Lower lobe of right lung (tissue), 2 donors: ENCODE measurements around the gene LHFPL4. TPM values are rescaled to one million over a fixed set of nuclear protein-coding genes. Genes with fewer than 3 reads are reported as not detected.

Experiments used
- ATAC-seq, 2 donors: fragments of 200-7000 bp; cut with Tn5 transposase; one replicate each; pipeline ENCODE4 v1.9.1; 2020 to 2022; ENCODE audit warnings: mild to moderate bottlenecking in 2 of 2, moderate library complexity in 2 of 2
- DNase-seq: peaks from one replicate; pipeline ENCODE4 v3.0.0-alpha.2; 2020
- H3K27ac ChIP-seq: fragments of 200-600 bp; one replicate; pipeline ENCODE4 v1.8.0; 2022
- H3K27me3 ChIP-seq: fragments of 200-600 bp; one replicate; pipeline ENCODE4 v1.8.0; 2022; ENCODE audit warnings: low read depth
- H3K36me3 ChIP-seq: fragments of 200-600 bp; one replicate; pipeline ENCODE4 v1.8.0; 2022; ENCODE audit warnings: mild to moderate bottlenecking
- H3K4me1 ChIP-seq: fragments of 200-600 bp; one replicate; pipeline ENCODE4 v1.8.0; 2022
- H3K4me3 ChIP-seq: fragments of 200-600 bp; one replicate; pipeline ENCODE4 v1.8.0; 2022; ENCODE audit warnings: mild to moderate bottlenecking
- H3K9me3 ChIP-seq: fragments of 200-600 bp; one replicate; pipeline ENCODE4 v1.8.0; 2022
- intact Hi-C: fragments of 100-400 bp; cut with DNase I; formaldehyde crosslinking; loops from one replicate; pipeline ENCODE4 v1.11.0; 2022
- total RNA-seq: library from RNA; stranded (reverse); fragmentation: NEBNext Ultra II Directional; extraction: Animal tissue kit (Norgen Biotek cat#: 25700); gene quantifications from one replicate; pipeline ENCODE4 v1.2.1, GENCODE V29; 2021
- TF ChIP-seq, protein P1 (sequence below): fragments of 200-600 bp; IDR thresholded peaks from one replicate; pipeline ENCODE4 v1.8.0; 2022; ENCODE audit warnings: antibody characterized with exemption, mild to moderate bottlenecking
- donor health status: DM: no; HTN: yes; CAD: no; lungs with severe emphysema.

Gene LHFPL4
- total RNA-seq, 1 donor from 2014 or later = not detected

DNA sequence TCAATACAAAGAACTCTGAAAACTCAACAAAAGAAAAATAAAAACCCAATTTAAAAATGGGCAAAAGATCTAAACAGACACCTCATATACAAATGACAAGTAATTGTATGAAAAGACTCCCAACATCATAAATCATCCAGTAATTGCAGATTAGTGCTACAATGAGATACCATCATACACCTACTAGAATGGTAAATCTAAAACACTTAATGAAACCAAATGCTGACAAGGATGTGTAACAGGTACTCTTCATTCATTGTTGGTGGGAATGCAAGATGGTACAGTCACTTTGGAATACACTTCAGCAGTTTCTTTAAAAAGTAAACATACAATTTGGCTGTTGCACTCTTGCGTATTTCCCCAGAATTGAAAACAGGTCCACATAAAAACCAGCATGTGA is 68.4 kb downstream of the LHFPL4 start:
- ATAC-seq (no peak), DNase-seq (no peak)
- Histone ChIP-seq H3K4me1 (no peaks in the 10 kb centered on the region), H3K9me3 (no peaks in the 10 kb centered on the region), H3K36me3 (peaks cover 34% of the 10 kb centered on the region), H3K4me3 (no peak overlapping the region), H3K27me3 (no peaks in the 10 kb centered on the region), H3K27ac (no peak overlapping the region)
- TF ChIP-seq, protein P1, sequence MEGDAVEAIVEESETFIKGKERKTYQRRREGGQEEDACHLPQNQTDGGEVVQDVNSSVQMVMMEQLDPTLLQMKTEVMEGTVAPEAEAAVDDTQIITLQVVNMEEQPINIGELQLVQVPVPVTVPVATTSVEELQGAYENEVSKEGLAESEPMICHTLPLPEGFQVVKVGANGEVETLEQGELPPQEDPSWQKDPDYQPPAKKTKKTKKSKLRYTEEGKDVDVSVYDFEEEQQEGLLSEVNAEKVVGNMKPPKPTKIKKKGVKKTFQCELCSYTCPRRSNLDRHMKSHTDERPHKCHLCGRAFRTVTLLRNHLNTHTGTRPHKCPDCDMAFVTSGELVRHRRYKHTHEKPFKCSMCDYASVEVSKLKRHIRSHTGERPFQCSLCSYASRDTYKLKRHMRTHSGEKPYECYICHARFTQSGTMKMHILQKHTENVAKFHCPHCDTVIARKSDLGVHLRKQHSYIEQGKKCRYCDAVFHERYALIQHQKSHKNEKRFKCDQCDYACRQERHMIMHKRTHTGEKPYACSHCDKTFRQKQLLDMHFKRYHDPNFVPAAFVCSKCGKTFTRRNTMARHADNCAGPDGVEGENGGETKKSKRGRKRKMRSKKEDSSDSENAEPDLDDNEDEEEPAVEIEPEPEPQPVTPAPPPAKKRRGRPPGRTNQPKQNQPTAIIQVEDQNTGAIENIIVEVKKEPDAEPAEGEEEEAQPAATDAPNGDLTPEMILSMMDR = no peak
- intact Hi-C loops = no loop called here

GRCh38 chr3:9480265-9480664 is 73.4 kb downstream of the LHFPL4 start:
- TF ChIP-seq, protein P1 = no peak
- H3K4me1 ChIP-seq = no peaks in the 10 kb centered on the region
- ATAC-seq (no peak), DNase-seq (no peak)
- H3K4me3 ChIP-seq = no peak overlapping the region
- no peaks in the 10 kb centered on the region for H3K9me3 ChIP-seq
- peaks cover 80% of the 10 kb centered on the region for H3K36me3 ChIP-seq
- no peaks in the 10 kb centered on the region for H3K27me3 ChIP-seq
- H3K27ac ChIP-seq = no peak overlapping the region
- intact Hi-C loops = no loop called here

DNA sequence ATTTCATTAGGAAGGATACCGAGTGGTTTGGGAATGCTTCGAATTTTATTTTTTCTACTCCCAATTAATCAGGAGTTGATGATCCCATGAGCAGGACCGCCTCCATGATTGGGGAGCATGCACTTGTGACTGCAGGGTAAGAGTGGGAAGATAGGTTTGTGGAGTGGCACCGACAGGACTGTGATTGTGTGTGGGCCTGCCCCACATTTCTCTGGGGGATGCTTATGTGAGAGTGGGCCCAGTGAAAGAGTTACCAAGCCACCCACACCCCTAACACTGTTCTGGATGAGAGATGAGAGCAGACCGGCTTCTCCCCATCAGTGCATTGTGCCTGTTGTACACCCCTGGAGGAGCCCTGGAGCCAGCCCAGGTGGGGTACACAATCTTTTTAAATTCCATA is 76.7 kb downstream of the LHFPL4 start:
- DNase-seq = no peak
- no peak overlapping the region for H3K4me3 ChIP-seq
- intact Hi-C loops = no loop called here
- no peak overlapping the region for H3K27ac ChIP-seq
- H3K27me3 ChIP-seq = no peaks in the 10 kb centered on the region
- ATAC-seq = no peak
- peaks cover 97% of the 10 kb centered on the region for H3K36me3 ChIP-seq
- H3K9me3 ChIP-seq = no peaks in the 10 kb centered on the region
- TF ChIP-seq, protein P1 = no peak
- no peaks in the 10 kb centered on the region for H3K4me1 ChIP-seq

GRCh38 chr3:9474482-9474881 is 79.1 kb downstream of the LHFPL4 start:
- Histone ChIP-seq H3K27ac (no peak overlapping the region), H3K36me3 (peaks cover 100% of the 10 kb centered on the region), H3K27me3 (no peaks in the 10 kb centered on the region), H3K9me3 (no peaks in the 10 kb centered on the region), H3K4me1 (no peaks in the 10 kb centered on the region), H3K4me3 (no peak overlapping the region)
- ATAC-seq (no peak), DNase-seq (no peak)
- intact Hi-C loops = no loop called here
- TF ChIP-seq, protein P1 = no peak

DNA sequence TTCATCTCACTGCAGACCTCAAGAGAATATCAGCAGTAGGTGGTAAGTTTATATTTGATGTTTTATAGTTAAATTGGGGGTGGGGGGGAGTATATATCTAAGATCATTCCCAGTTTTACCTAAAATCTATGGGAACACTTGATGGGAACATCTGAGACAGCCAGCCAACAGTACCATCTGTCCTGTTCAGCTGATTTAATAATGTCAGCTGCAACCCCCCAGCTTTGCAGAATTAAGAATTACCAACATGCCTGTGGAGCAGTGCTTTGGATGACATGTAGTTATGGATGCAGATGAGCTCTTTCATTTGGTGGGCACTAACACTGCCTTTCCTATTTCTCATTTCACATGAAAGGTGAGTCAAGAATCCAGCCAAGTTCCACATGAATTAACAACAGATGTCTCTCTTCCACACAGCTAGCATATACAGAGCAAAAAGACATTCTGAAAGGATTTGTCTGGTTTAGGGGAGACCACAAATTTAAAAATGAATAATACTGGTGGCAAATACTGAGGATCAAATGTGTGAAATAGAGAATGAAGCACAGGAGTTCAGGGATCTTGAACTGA is 80.0 kb downstream of the LHFPL4 start:
- Histone ChIP-seq H3K27ac (no peak overlapping the region), H3K27me3 (no peaks in the 10 kb centered on the region), H3K4me1 (no peaks in the 10 kb centered on the region), H3K4me3 (no peak overlapping the region), H3K9me3 (no peaks in the 10 kb centered on the region), H3K36me3 (peaks cover 100% of the 10 kb centered on the region)
- intact Hi-C loops = no loop called here
- TF ChIP-seq, protein P1 = no peak
- DNase-seq = no peak
- no peak for ATAC-seq
